Thoracic aorta (tissue), 2 donors: ENCODE data around the gene NHS. TPM values are rescaled to one million over a fixed set of nuclear protein-coding genes. Genes with fewer than 3 reads are reported as not detected.

Experiments
- ATAC-seq: fragments of 150-250 bp; one replicate; pipeline ENCODE4 v1.8.0; 2017; ENCODE audit warnings: low read depth; ENCODE audit not compliant: insufficient number of reproducible peaks, low FRiP score
- DNase-seq: peaks from one replicate; pipeline ENCODE4 v3.0.0-alpha.2; 2020; ENCODE audit warnings: low spot score
- H3K27ac ChIP-seq, 2 donors: fragments of 200-600 bp; sonication (generic); 1 replicate in 1 of 2; 2 replicates in 1 of 2; pipeline ENCODE4 v1.5.1; 2016; ENCODE audit warnings: mild to moderate bottlenecking in 2 of 2, moderate library complexity in 2 of 2
- H3K27me3 ChIP-seq: fragments of 200-600 bp; sonication (generic); replicated peaks from 2 replicates; pipeline ENCODE4 v1.6.0; 2016; ENCODE audit warnings: mild to moderate bottlenecking; ENCODE audit not compliant: insufficient read depth
- H3K36me3 ChIP-seq: fragments of 200-600 bp; sonication (generic); one replicate; pipeline ENCODE4 v1.5.1; 2016
- H3K4me1 ChIP-seq, 2 donors: fragments of 200-600 bp; sonication (generic); 1 replicate in 1 of 2; 2 replicates in 1 of 2; pipeline versions ENCODE4 v1.5.1 to v1.6.0; 2016; ENCODE audit warnings: low read depth in 2 of 2, mild to moderate bottlenecking in 1 of 2; ENCODE audit not compliant: control insufficient read depth in 1 of 2
- H3K4me3 ChIP-seq: fragments of 200-600 bp; sonication (generic); 2 replicates; pipeline ENCODE4 v1.5.1; 2016; ENCODE audit warnings: mild to moderate bottlenecking
- H3K9me3 ChIP-seq: fragments of 200-600 bp; sonication (generic); 2 replicates; pipeline ENCODE4 v1.5.1; 2016
- CTCF ChIP-seq: fragments of 200-600 bp; sonication (generic); IDR thresholded peaks from one replicate; pipeline ENCODE4 v1.5.1; 2019; ENCODE audit warnings: antibody characterized with exemption
- total RNA-seq, 2 donors: library from RNA; depleted of rRNA; stranded (reverse); fragments of >200 nt; gene quantifications; one replicate each; pipeline versions ENCODE4 v1.1.0 to v1.2.3, GENCODE V29; 2016

The NHS gene
- total RNA-seq, 2 donors from 2014 or later: 23.3 to 29.6 TPM

DNA sequence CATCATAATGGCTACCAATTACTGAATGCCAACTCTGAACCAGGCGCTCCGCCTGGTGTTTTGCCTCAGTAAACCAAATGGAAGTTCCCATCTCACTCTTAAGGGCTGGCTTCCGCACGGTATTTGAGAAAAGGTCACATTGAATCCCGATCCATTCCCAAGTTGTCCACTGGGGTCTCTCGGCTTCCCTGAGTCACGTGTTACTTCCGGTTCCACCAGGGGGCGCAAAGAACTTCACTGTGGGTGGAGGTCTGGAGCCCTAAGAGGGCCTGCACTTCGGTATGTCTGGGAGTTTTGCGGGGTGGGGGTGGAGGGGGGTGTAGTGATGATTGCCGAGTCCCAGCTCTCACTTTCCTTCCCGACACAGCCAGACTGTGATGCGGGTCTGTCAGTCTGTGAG lies 13.4 kb upstream of the NHS start:
- no peak overlapping the region for H3K27ac ChIP-seq
- no peak overlapping the region for H3K4me3 ChIP-seq
- TF ChIP-seq CTCF: no peak
- no peak for ATAC-seq
- no peaks in the 10 kb centered on the region for H3K36me3 ChIP-seq
- H3K4me1 ChIP-seq: peaks cover 0 to 16% of the 10 kb centered on the region in 2 donors
- no peaks in the 10 kb centered on the region for H3K27me3 ChIP-seq
- no peaks in the 10 kb centered on the region for H3K9me3 ChIP-seq
- DNase-seq: no peak

DNA sequence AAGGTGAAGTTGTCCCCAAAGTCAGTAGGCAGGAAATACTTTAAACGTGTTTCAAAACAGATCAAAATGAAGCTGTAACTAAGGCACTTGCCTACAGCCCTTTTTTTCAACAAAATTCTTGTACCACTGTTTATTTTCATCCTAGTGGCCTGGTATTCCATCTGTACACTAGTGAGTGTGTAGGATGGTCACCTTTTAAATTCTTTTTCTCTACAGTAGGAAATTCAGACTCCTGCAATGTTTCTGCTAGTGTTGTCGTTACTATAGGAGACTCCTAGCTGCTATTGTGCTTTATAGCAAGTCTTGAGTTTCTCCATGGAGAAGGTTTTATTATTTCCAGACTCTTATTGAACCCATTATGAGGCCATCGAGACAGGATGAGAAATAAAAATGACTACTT lies 7.0 kb upstream of the NHS start:
- Histone ChIP-seq H3K27ac (no peak overlapping the region), H3K4me1 (no peaks in the 10 kb centered on the region), H3K4me3 (no peak overlapping the region), H3K36me3 (no peaks in the 10 kb centered on the region), H3K9me3 (no peaks in the 10 kb centered on the region), H3K27me3 (no peaks in the 10 kb centered on the region)
- ATAC-seq: no peak
- DNase-seq: no peak
- no peak for TF ChIP-seq CTCF

GRCh38 chrX:17369309-17369708 lies 5.7 kb upstream of the NHS start:
- no peaks in the 10 kb centered on the region for H3K9me3 ChIP-seq
- H3K27ac ChIP-seq: no peak overlapping the region

GRCh38 chrX:17370191-17370590 lies 4.8 kb upstream of the NHS start:
- no peak for TF ChIP-seq CTCF
- DNase-seq (no peak), ATAC-seq (no peak)
- Histone ChIP-seq H3K4me3 (no peak overlapping the region), H3K27me3 (no peaks in the 10 kb centered on the region), H3K27ac (no peak overlapping the region), H3K4me1 (no peaks in the 10 kb centered on the region), H3K36me3 (no peaks in the 10 kb centered on the region), H3K9me3 (no peaks in the 10 kb centered on the region)

More at GRCh38 chrX:17369309-17369708, 5.7 kb upstream of the NHS start:
- no peaks in the 10 kb centered on the region for H3K27me3 ChIP-seq
- H3K36me3 ChIP-seq: no peaks in the 10 kb centered on the region
- no peaks in the 10 kb centered on the region for H3K4me1 ChIP-seq
- DNase-seq: no peak
- no peak overlapping the region for H3K4me3 ChIP-seq
- TF ChIP-seq CTCF: no peak
- ATAC-seq: no peak

- no peak for TF ChIP-seq CTCF
- Histone ChIP-seq H3K27me3 (no peaks in the 10 kb centered on the region), H3K4me3 (no peak overlapping the region), H3K36me3 (no peaks in the 10 kb centered on the region), H3K27ac (no peak overlapping the region), H3K4me1 (no peaks in the 10 kb centered on the region), H3K9me3 (no peaks in the 10 kb centered on the region)
- DNase-seq: no peak
- ATAC-seq: no peak
Observed at GRCh38 chrX:17372052-17372451, 2.9 kb upstream of the NHS start.
